Measurements from ENCODE around the gene DOCK7.

The DOCK7 gene

GRCh38 chr1:62406576-62406975 is 281.6 kb downstream of the DOCK7 start:
- DNase-seq, result no peak

- no peak for DNase-seq
Observed at GRCh38 chr1:62405247-62405646, 282.9 kb downstream of the DOCK7 start.

All from suppressor macrophage treated with lipopolysaccharide for 1 hour (primary cell).